Activated CD8-positive, alpha-beta T cell treated with anti-CD3 and anti-CD28 coated beads for 36 hours (primary cell): Measurements from ENCODE around the gene TACO1. TPM values are rescaled to one million over a fixed set of nuclear protein-coding genes. Genes with fewer than 3 reads are reported as not detected.
A peak's percentile ranks its signal among the peaks of the same experiment; 100 is the strongest.

Source experiments
- ATAC-seq: fragments of 200-7000 bp; cut with Tn5 transposase; one replicate; pipeline ENCODE4 v1.10.0; 2021; ENCODE audit warnings: mild to moderate bottlenecking, moderate library complexity
- CTCF ChIA-PET: fragments of 350-600 bp; sonication (Branson Sonifier 250); formaldehyde crosslinking; loops from one replicate; lab custom pipeline; 2021; ENCODE audit warnings: antibody characterized with exemption; lab: Charles Lee
- POLR2A ChIA-PET: fragments of 350-600 bp; sonication (Branson Sonifier 250); formaldehyde crosslinking; loops from one replicate; lab custom pipeline; 2021; ENCODE audit warnings: antibody characterized with exemption; lab: Charles Lee
- DNase-seq: peaks from one replicate; pipeline ENCODE4 v3.0.0-alpha.2; 2020
- H3K27ac Mint-ChIP-seq: one replicate; pipeline ENCODE4 v1.8.0; 2021; ENCODE audit warnings: mild to moderate bottlenecking, mixed read lengths
- H3K27me3 Mint-ChIP-seq: one replicate; pipeline ENCODE4 v1.8.0; 2021; ENCODE audit warnings: mixed read lengths
- H3K36me3 Mint-ChIP-seq: one replicate; pipeline ENCODE4 v1.8.0; 2021; ENCODE audit warnings: low read depth, mixed read lengths
- H3K4me1 Mint-ChIP-seq: one replicate; pipeline ENCODE4 v1.8.0; 2021; ENCODE audit warnings: low read depth, mixed read lengths
- H3K4me3 Mint-ChIP-seq: one replicate; pipeline ENCODE4 v1.8.0; 2021; ENCODE audit warnings: mild to moderate bottlenecking, moderate library complexity, mixed read lengths
- H3K9me3 Mint-ChIP-seq: one replicate; pipeline ENCODE4 v1.8.0; 2021; ENCODE audit warnings: mixed read lengths
- CTCF ChIP-seq: fragments of 200-600 bp; IDR thresholded peaks from one replicate; pipeline ENCODE4 v1.8.0; 2022; ENCODE audit warnings: antibody characterized with exemption, mild to moderate bottlenecking
- intact Hi-C: fragments of 100-400 bp; cut with micrococcal nuclease; formaldehyde crosslinking; loops from one replicate; pipeline ENCODE4 v1.10.0; 2022
- total RNA-seq, 2 experiments: library from RNA; stranded (reverse); gene quantifications; one replicate each; pipeline ENCODE4 v1.2.3, GENCODE V29; 2021

Gene TACO1
- total RNA-seq, 2 experiments from 2014 or later: 27.0 to 30.4 TPM

- Mint-ChIP-seq H3K36me3 (peaks cover 22% of the 10 kb centered on the region), H3K4me3 (no peak overlapping the region), H3K9me3 (no peaks in the 10 kb centered on the region), H3K27me3 (no peaks in the 10 kb centered on the region), H3K4me1 (peaks cover 12% of the 10 kb centered on the region), H3K27ac (no peak overlapping the region)
- ATAC-seq (no peak), DNase-seq (no peak)
- no peak for TF ChIP-seq CTCF
- CTCF ChIA-PET: interaction anchor here (0.8 to 1.8 kb wide), 3 partner anchors 41 to 167 kb away, joined by 3 to 11 read pairs (median 3); no protein-coding TSS in a partner anchor
- intact Hi-C loops: no loop called here
- POLR2A ChIA-PET: interaction anchor here (1.1 kb wide), 1 partner anchor 29 kb away, joined by 3 read pairs; the partner anchor contains the start of gene MAP3K3
These were observed 7.9 kb upstream of the TACO1 start for GRCh38 chr17:63592797-63593196.

GRCh38 chr17:63595132-63595531, 5.6 kb upstream of the TACO1 start:
- intact Hi-C loops: no loop called here
- ChIA-PET CTCF (interaction anchor here (0.7 kb wide), 1 partner anchor 1073 kb away, joined by 3 read pairs; no protein-coding TSS in a partner anchor), POLR2A (no interaction called here)
- peaks cover 10% of the 10 kb centered on the region for H3K36me3 Mint-ChIP-seq
- no peak for DNase-seq
- peaks cover 27% of the 10 kb centered on the region for H3K4me1 Mint-ChIP-seq
- no peaks in the 10 kb centered on the region for H3K9me3 Mint-ChIP-seq
- ATAC-seq: no peak
- TF ChIP-seq CTCF: no peak
- no peak overlapping the region for H3K27ac Mint-ChIP-seq
- no peak overlapping the region for H3K4me3 Mint-ChIP-seq
- no peaks in the 10 kb centered on the region for H3K27me3 Mint-ChIP-seq

DNA sequence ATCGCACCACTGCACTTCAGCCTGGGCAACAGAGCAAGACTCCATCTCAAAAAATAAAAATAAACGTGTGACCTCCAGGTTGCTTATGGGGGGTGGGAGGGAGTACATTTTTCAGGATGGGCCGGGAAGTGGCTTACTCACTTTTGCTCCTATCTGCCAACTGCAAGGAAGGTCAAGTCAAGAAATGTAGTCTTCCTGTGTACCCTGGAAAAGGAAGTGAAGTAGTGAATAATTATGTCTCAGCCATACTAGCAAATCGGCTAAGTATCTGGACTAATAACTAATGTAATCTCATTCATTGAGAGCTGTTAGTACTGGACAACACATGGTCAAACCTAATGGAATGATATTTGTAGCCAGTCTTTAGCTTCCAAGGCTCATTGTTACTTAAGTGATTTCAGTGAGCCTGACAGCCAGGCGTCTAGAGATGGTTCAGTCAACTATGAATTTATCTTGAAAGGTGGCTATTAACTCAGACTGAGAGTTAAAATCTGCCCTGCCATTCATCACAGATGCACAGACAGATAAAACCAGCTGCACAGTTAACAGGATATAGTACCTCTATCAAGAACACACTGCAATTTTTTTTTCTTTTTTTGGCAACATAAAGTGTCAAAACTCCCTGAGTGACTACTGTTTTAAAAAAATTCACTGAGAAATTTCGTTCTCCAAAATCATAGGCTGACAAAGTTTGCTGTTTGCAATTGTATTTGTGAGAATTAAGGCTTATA, 3.7 kb upstream of the TACO1 start:
- peaks cover 2% of the 10 kb centered on the region for H3K36me3 Mint-ChIP-seq
- POLR2A ChIA-PET: interaction anchor here (0.9 kb wide), 1 partner anchor 28 kb away, joined by 4 read pairs; no protein-coding TSS in a partner anchor
- ATAC-seq (no peak), DNase-seq (no peak)
- peak overlapping the region; percentile 11 for H3K27ac Mint-ChIP-seq
- H3K9me3 Mint-ChIP-seq: no peaks in the 10 kb centered on the region
- H3K4me3 Mint-ChIP-seq: no peak overlapping the region
- H3K4me1 Mint-ChIP-seq: peaks cover 35% of the 10 kb centered on the region
- no peak for TF ChIP-seq CTCF
- CTCF ChIA-PET: interaction anchor here (1.0 kb wide), 1 partner anchor 36 kb away, joined by 3 read pairs; no protein-coding TSS in a partner anchor
- no peaks in the 10 kb centered on the region for H3K27me3 Mint-ChIP-seq
- intact Hi-C loops: no loop called here

DNA sequence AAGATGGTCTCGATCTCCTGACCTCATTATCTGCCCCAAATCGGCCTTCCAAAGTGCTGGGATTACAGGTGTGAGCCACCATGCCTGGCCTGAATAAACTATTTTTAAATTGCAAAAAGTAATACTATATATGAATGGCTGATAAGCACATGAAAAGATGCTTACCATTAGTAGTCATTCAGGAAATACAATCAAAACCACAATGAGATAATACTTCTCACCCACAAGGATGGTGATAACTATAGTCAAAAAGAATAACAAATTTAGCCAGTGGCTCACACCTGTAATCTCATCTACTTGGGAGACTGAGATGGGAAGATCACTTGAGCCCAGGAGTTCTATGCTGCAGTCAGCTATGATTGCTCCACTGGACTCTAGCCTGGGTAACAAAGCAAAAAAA, 2.4 kb upstream of the TACO1 start:
- intact Hi-C loops: no loop called here
- Mint-ChIP-seq H3K27me3 (no peaks in the 10 kb centered on the region), H3K27ac (no peak overlapping the region), H3K36me3 (peaks cover 4% of the 10 kb centered on the region), H3K4me1 (peaks cover 37% of the 10 kb centered on the region), H3K9me3 (no peaks in the 10 kb centered on the region), H3K4me3 (no peak overlapping the region)
- DNase-seq: no peak
- ATAC-seq: peak; percentile 19
- CTCF ChIA-PET: no interaction called here
- POLR2A ChIA-PET: no interaction called here
- no peak for TF ChIP-seq CTCF
